ENCODE data around the gene CD33. TPM values are rescaled to one million over a fixed set of nuclear protein-coding genes. Genes with fewer than 3 reads are reported as not detected.
"Not testable (repeated sequence)": the region's sequence is repeated elsewhere in the genome, so short reads cannot be mapped to it uniquely, and the experiment has no call there.

Gene CD33
- total RNA-seq (2014; rRNA removed; shearing (Covaris generic)) = 0.19 and 0.63 TPM in 2 replicates
- 0.23 and 0.46 TPM in 2 replicates for polyA plus RNA-seq (2015; cell fraction: cytosol; rRNA removed)
- polyA plus RNA-seq (2015; cell fraction: nucleus; rRNA removed) = 0.39 and 1.1 TPM in 2 replicates

DNA sequence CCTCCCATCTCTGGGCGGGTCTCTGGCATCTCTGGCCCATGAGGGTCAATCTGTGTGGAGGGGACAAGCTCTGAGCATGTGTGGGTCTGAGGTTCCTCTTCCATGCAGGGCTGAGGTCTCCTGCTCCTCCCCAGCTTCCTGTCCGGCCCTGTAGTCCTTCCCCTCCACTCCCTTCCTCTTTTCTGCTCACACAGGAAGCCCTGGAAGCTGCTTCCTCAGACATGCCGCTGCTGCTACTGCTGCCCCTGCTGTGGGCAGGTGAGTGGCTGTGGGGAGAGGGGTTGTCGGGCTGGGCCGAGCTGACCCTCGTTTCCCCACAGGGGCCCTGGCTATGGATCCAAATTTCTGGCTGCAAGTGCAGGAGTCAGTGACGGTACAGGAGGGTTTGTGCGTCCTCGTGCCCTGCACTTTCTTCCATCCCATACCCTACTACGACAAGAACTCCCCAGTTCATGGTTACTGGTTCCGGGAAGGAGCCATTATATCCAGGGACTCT lies at the start of gene CD33:
Gene CD33, plus strand, starts transcription at position 183 of the 496 bp plus-strand sequence. Its CDS starts 39 bp downstream, at position 222.
- DNase-seq (ENCODE audit: low read depth, low spot score); in situ Hi-C loops (cut with HindIII; ENCODE audit: low pct_unique_long_range_greater_than_20kb, low sequenced_read_pairs): not testable (repeated sequence)

GRCh38 chr19:51179256-51179655 lies 45.6 kb upstream of the CD33 start:
- no peak for DNase-seq (ENCODE audit: low read depth, low spot score)
- in situ Hi-C loops (cut with HindIII; ENCODE audit: low pct_unique_long_range_greater_than_20kb, low sequenced_read_pairs) = no loop called here

GRCh38 chr19:51181377-51181912 lies 43.4 kb upstream of the CD33 start:
- DNase-seq (ENCODE audit: low read depth, low spot score) = no peak
- in situ Hi-C loops (cut with HindIII; ENCODE audit: low pct_unique_long_range_greater_than_20kb, low sequenced_read_pairs) = no loop called here

GRCh38 chr19:51181913-51182419 lies 42.9 kb upstream of the CD33 start:
- no peak for DNase-seq (ENCODE audit: low read depth, low spot score)
- in situ Hi-C loops (cut with HindIII; ENCODE audit: low pct_unique_long_range_greater_than_20kb, low sequenced_read_pairs) = no loop called here

- no peak for DNase-seq (ENCODE audit: low read depth, low spot score)
- in situ Hi-C loops (cut with HindIII; ENCODE audit: low pct_unique_long_range_greater_than_20kb, low sequenced_read_pairs) = no loop called here
These were observed 41.3 kb upstream of the CD33 start for GRCh38 chr19:51183629-51184028.

DNA sequence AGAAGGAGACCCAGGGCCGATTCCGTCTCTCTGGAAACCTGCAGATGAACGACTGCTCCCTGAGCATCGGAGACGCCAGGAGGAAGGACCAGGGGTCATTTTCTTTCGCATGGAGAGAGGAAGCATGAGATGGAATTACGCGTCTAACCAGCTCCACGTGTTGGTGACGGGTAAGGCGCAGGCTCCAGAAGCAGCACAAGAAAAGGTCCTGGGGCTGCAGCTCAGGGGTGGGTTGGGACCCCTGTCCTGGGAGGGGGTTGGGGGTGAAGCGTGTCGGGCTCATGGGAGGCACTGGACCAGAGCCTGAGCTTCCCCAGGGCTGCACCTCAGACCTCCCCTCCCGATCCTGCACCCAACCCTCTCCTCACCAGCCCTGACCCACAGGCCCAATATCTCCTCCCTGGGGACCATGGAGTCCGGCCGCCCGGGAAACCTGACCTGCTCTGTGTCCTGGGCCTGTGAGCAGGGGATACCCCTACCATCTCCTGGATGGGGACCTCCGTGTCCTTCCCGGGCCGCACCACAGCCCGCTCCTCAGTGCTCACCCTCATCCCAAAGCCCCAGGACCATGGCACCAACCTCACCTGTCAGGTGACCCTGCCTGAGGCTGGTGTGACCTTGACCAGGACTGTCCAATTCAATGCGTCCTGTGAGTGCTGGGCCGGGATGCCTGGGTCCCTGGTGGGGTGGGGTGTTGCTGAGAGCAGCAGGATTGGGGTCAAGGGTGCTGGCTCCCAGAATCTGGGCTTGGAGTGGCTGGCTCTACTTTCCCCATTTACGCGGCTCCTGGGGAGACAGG lies 39.6 kb upstream of the CD33 start:
- no peak for DNase-seq (ENCODE audit: low read depth, low spot score)
- in situ Hi-C loops (cut with HindIII; ENCODE audit: low pct_unique_long_range_greater_than_20kb, low sequenced_read_pairs) = no loop called here

DNA sequence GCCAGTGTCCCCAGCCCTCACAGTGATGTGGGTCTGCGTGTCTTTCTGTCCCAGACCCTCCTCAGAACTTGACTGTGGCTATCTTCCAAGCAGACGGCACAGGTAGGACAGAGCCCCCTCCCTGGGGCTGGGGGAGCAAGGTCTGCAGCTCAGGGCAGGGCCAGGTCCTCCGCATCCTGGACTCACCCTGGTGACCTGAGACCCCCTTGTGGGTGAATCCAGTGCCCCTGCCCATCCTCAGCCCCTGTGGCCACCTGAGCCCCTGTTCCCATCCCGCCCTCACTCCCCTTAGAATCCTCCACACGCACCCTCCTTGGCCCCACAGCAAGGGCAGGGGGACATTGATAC lies 39.0 kb upstream of the CD33 start:
- in situ Hi-C loops (cut with HindIII; ENCODE audit: low pct_unique_long_range_greater_than_20kb, low sequenced_read_pairs) = no loop called here
- no peak for DNase-seq (ENCODE audit: low read depth, low spot score)

DNA sequence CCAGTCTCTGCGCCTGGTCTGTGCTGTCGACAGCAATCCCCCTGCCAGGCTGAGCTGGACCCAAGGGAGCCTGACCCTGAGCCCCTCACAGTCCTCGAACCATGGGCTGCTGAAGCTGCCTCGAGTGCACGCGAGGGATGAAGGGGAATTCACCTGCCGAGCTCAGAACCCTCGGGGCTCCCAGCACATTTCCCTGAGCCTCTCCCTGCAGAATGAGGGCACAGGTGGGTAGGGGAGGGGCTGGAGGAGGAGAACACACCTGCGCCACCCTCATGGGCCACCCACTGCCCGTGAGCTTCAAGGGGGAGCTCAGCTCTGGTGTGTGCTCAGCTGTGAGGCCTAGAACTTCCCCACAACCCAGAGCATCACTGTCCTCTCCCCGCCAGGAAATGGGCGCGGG lies 38.6 kb upstream of the CD33 start:
- in situ Hi-C loops (cut with HindIII; ENCODE audit: low pct_unique_long_range_greater_than_20kb, low sequenced_read_pairs) = no loop called here
- no peak for DNase-seq (ENCODE audit: low read depth, low spot score)

- in situ Hi-C loops (cut with HindIII; ENCODE audit: low pct_unique_long_range_greater_than_20kb, low sequenced_read_pairs) = no loop called here
- no peak for DNase-seq (ENCODE audit: low read depth, low spot score)
These were observed 37.3 kb upstream of the CD33 start for GRCh38 chr19:51187395-51188226.

GRCh38 chr19:51188227-51188559 lies 36.7 kb upstream of the CD33 start:
- in situ Hi-C loops (cut with HindIII; ENCODE audit: low pct_unique_long_range_greater_than_20kb, low sequenced_read_pairs) = no loop called here

DNA sequence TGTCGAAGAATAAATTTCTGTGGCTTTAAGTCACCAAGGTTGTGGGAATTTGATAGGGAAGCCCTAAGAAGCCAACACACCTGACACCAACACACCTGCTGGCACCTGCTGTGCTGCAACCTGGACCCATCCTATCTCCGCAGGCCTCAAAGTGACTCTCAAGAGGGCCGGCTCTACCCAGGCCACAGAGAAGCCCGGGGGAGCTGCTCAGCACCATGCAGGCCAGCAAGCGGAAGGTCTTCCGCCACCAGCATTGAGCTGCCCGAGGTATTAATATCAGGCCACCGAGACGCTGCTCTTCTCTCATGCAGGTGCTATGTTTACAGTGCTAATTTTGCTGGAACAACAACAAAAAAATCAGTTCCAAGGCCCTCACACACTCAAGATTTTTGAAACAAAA lies 32.2 kb upstream of the CD33 start:
- in situ Hi-C loops (cut with HindIII; ENCODE audit: low pct_unique_long_range_greater_than_20kb, low sequenced_read_pairs) = no loop called here

More at GRCh38 chr19:51188227-51188559, 36.7 kb upstream of the CD33 start:
- no peak for DNase-seq (ENCODE audit: low read depth, low spot score)

GRCh38 chr19:51194527-51195315 lies 30.2 kb upstream of the CD33 start:
- no peak for DNase-seq (ENCODE audit: low read depth, low spot score)
- in situ Hi-C loops (cut with HindIII; ENCODE audit: low pct_unique_long_range_greater_than_20kb, low sequenced_read_pairs) = no loop called here

More for the DNA sequence above, 32.2 kb upstream of the CD33 start:
- no peak for DNase-seq (ENCODE audit: low read depth, low spot score)

- in situ Hi-C loops (cut with HindIII; ENCODE audit: low pct_unique_long_range_greater_than_20kb, low sequenced_read_pairs) = no loop called here
- DNase-seq (ENCODE audit: low read depth, low spot score) = no peak
These were observed 29.6 kb upstream of the CD33 start for GRCh38 chr19:51195316-51195586.

GRCh38 chr19:51195616-51196015 lies 29.3 kb upstream of the CD33 start:
- no peak for DNase-seq (ENCODE audit: low read depth, low spot score)
- in situ Hi-C loops (cut with HindIII; ENCODE audit: low pct_unique_long_range_greater_than_20kb, low sequenced_read_pairs) = no loop called here

DNA sequence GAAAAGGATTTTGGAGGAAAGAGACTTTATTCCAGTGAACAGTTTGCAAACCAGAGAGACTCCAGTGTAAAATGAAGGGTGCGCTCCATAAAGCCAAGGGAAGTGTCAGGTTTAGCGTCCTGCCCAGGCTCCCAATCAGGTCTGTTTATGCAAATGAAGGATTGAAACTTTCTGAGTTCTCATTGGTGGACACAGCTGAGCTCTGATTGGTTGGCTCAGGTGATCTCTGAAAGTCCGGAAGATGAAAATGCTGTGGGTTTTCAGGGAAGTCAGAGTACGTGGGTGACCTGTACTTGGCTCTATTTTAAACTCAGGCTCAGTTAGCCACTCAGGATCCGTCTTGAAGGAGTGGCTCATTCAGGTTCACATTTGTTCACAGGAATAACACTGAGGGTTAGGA lies 28.7 kb upstream of the CD33 start:
- no peak for DNase-seq (ENCODE audit: low read depth, low spot score)
- in situ Hi-C loops (cut with HindIII; ENCODE audit: low pct_unique_long_range_greater_than_20kb, low sequenced_read_pairs) = no loop called here

- DNase-seq (ENCODE audit: low read depth, low spot score) = no peak
- in situ Hi-C loops (cut with HindIII; ENCODE audit: low pct_unique_long_range_greater_than_20kb, low sequenced_read_pairs) = no loop called here
These were observed 26.2 kb upstream of the CD33 start for GRCh38 chr19:51198641-51199040.

DNA sequence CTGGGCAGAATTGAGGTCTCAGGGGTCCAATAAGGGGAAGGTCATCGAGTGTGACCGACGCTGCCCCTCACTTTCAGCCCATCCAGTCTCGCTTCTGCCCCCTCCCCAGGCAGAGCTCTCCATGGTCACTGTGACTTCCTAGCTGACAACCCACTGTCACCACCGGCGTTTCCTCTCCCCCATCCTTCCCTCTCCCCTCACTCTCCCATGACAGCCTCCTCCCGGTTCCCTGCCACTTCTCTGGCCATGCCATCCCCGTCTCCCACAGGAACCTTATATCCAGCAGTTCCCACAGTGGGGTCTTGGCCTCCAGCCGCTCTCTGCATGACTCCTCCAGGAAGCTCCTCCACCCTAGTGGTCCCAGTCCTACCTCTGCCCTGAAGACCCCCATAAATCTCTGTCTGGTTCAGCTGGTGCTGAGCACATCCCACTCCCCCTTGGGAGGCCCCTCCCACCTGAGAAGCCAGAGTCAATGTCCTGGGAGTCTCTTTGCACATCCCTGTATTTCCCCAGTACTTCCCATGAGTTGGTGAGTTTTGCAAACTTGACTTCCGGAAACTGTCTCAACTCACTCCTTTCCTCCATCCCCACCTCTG lies 24.7 kb upstream of the CD33 start:
- no peak for DNase-seq (ENCODE audit: low read depth, low spot score)
- in situ Hi-C loops (cut with HindIII; ENCODE audit: low pct_unique_long_range_greater_than_20kb, low sequenced_read_pairs) = no loop called here

Data from SK-MEL-5 (cell line).